ENCODE results near the gene AGAP3. TPM values are rescaled to one million over a fixed set of nuclear protein-coding genes. Genes with fewer than 3 reads are reported as not detected.

AGAP3 gene
- total and polyA plus RNA-seq, 2 donors (not counting 1 experiment from before 2014, with no cell fraction given), result 32.9 to 34.2 TPM

GRCh38 chr7:151168787-151169162 is 82.5 kb downstream of the AGAP3 start:
- no peak overlapping the region for H3K27ac ChIP-seq (ENCODE audit: insufficient read depth, low read length)
- no peak for TF ChIP-seq EZH2 (IDR thresholded peaks at IDR 0.05; ENCODE audit: low read length, missing control alignments)
- no peak for TF ChIP-seq CTCF (conservative IDR thresholded peaks at IDR 0.05 in 1 of 2, IDR thresholded peaks at IDR 0.05 in 1 of 2; ENCODE audit: low read depth in 1 of 2, low read length in 2 of 2)
- H3K9me3 ChIP-seq (ENCODE audit: control insufficient read depth, insufficient read depth, low read depth, low read length), result no peaks in the 10 kb centered on the region
- H4K20me1 ChIP-seq (ENCODE audit: control insufficient read depth, extremely low read depth, insufficient read depth, low read length), result no peaks in the 10 kb centered on the region
- no peak overlapping the region for H3K9ac ChIP-seq (ENCODE audit: insufficient read depth, low read length)
- no peak overlapping the region for H2AFZ ChIP-seq (ENCODE audit: low read length)
- no peaks in the 10 kb centered on the region for H3K4me1 ChIP-seq (ENCODE audit: control insufficient read depth, extremely low read depth, insufficient read depth, low read length)
- H3K4me3 ChIP-seq (replicated peaks in 1 of 4; ENCODE audit: control extremely low read depth in 1 of 4, insufficient read depth in 1 of 4, low read depth in 3 of 4, low read length in 4 of 4), result no peak overlapping the region
- H3K36me3 ChIP-seq (ENCODE audit: control insufficient read depth, insufficient read depth, low read length), result no peaks in the 10 kb centered on the region
- H3K79me2 ChIP-seq (ENCODE audit: control insufficient read depth, insufficient read depth, low read length), result no peaks in the 10 kb centered on the region
- no peak overlapping the region for H3K4me2 ChIP-seq (ENCODE audit: extremely low read depth, insufficient read depth, low read length)
- DNase-seq (ENCODE audit: low read depth in 2 of 2), result no peak
- peaks cover 51% of the 10 kb centered on the region for H3K27me3 ChIP-seq (ENCODE audit: control insufficient read depth, insufficient read depth, low read length)

- no peak overlapping the region for H3K4me3 ChIP-seq (replicated peaks in 1 of 4; ENCODE audit: control extremely low read depth in 1 of 4, insufficient read depth in 1 of 4, low read depth in 3 of 4, low read length in 4 of 4)
- H3K36me3 ChIP-seq (ENCODE audit: control insufficient read depth, insufficient read depth, low read length), result no peaks in the 10 kb centered on the region
- TF ChIP-seq EZH2 (IDR thresholded peaks at IDR 0.05; ENCODE audit: low read length, missing control alignments), result no peak
- TF ChIP-seq CTCF (conservative IDR thresholded peaks at IDR 0.05 in 1 of 2, IDR thresholded peaks at IDR 0.05 in 1 of 2; ENCODE audit: low read depth in 1 of 2, low read length in 2 of 2), result peak; percentile 99 to 100
- no peak overlapping the region for H3K9ac ChIP-seq (ENCODE audit: insufficient read depth, low read length)
- H2AFZ ChIP-seq (ENCODE audit: low read length), result no peak overlapping the region
- no peaks in the 10 kb centered on the region for H3K4me1 ChIP-seq (ENCODE audit: control insufficient read depth, extremely low read depth, insufficient read depth, low read length)
- no peaks in the 10 kb centered on the region for H3K79me2 ChIP-seq (ENCODE audit: control insufficient read depth, insufficient read depth, low read length)
- DNase-seq (ENCODE audit: low read depth in 2 of 2), result peak; percentile 46 to 63
- peaks cover 23% of the 10 kb centered on the region for H3K27me3 ChIP-seq (ENCODE audit: control insufficient read depth, insufficient read depth, low read length)
- H4K20me1 ChIP-seq (ENCODE audit: control insufficient read depth, extremely low read depth, insufficient read depth, low read length), result no peaks in the 10 kb centered on the region
- H3K4me2 ChIP-seq (ENCODE audit: extremely low read depth, insufficient read depth, low read length), result no peak overlapping the region
- H3K9me3 ChIP-seq (ENCODE audit: control insufficient read depth, insufficient read depth, low read depth, low read length), result no peaks in the 10 kb centered on the region
- H3K27ac ChIP-seq (ENCODE audit: insufficient read depth, low read length), result no peak overlapping the region
These were observed 86.2 kb downstream of the AGAP3 start for GRCh38 chr7:151172273-151173141.

GRCh38 chr7:151173386-151174245 is 87.3 kb downstream of the AGAP3 start:
- Histone ChIP-seq H2AFZ (ENCODE audit: low read length) (no peak overlapping the region), H3K9ac (ENCODE audit: insufficient read depth, low read length) (no peak overlapping the region), H3K4me3 (replicated peaks in 1 of 4; ENCODE audit: control extremely low read depth in 1 of 4, insufficient read depth in 1 of 4, low read depth in 3 of 4, low read length in 4 of 4) (no peak overlapping the region), H3K79me2 (ENCODE audit: control insufficient read depth, insufficient read depth, low read length) (no peaks in the 10 kb centered on the region), H3K27ac (ENCODE audit: insufficient read depth, low read length) (no peak overlapping the region), H3K4me2 (ENCODE audit: extremely low read depth, insufficient read depth, low read length) (no peak overlapping the region), H3K36me3 (ENCODE audit: control insufficient read depth, insufficient read depth, low read length) (no peaks in the 10 kb centered on the region), H4K20me1 (ENCODE audit: control insufficient read depth, extremely low read depth, insufficient read depth, low read length) (no peaks in the 10 kb centered on the region), H3K27me3 (ENCODE audit: control insufficient read depth, insufficient read depth, low read length) (peaks cover 19% of the 10 kb centered on the region), H3K9me3 (ENCODE audit: control insufficient read depth, insufficient read depth, low read depth, low read length) (no peaks in the 10 kb centered on the region), H3K4me1 (ENCODE audit: control insufficient read depth, extremely low read depth, insufficient read depth, low read length) (no peaks in the 10 kb centered on the region)
- no peak for DNase-seq (ENCODE audit: low read depth in 2 of 2)
- TF ChIP-seq EZH2 (IDR thresholded peaks at IDR 0.05; ENCODE audit: low read length, missing control alignments) (no peak), CTCF (conservative IDR thresholded peaks at IDR 0.05 in 1 of 2, IDR thresholded peaks at IDR 0.05 in 1 of 2; ENCODE audit: low read depth in 1 of 2, low read length in 2 of 2) (no peak)

Data from fibroblast of lung (primary cell).